ENCODE measurements around the gene ADAMTS3. TPM values are rescaled to one million over a fixed set of nuclear protein-coding genes. Genes with fewer than 3 reads are reported as not detected.

Gene ADAMTS3
- polyA plus RNA-seq, 1 donor from 2014 or later: 0.20 TPM

GRCh38 chr4:72348701-72349100 lies 220.3 kb downstream of the ADAMTS3 start:
- no peaks in the 10 kb centered on the region for H3K36me3 ChIP-seq (ENCODE audit: insufficient read depth, low read length)
- TF ChIP-seq RAD21 (conservative IDR thresholded peaks at IDR 0.05) (no peak), REST (IDR thresholded peaks at IDR 0.05; ENCODE audit: borderline replicate concordance) (no peak), EP300 (conservative IDR thresholded peaks at IDR 0.05; ENCODE audit: poor library complexity, severe bottlenecking) (no peak)
- no peaks in the 10 kb centered on the region for H3K9me3 ChIP-seq (ENCODE audit: low read length)
- no peaks in the 10 kb centered on the region for H3K79me2 ChIP-seq (replicated peaks; ENCODE audit: insufficient read depth, low read length)
- H2AFZ ChIP-seq (ENCODE audit: low read depth, low read length): no peak overlapping the region
- no peak overlapping the region for H3K27ac ChIP-seq (ENCODE audit: low read length)
- no peak overlapping the region for H3K4me3 ChIP-seq (ENCODE audit: low read length)
- no peak overlapping the region for H3K9ac ChIP-seq (ENCODE audit: low read length)
- H3K27me3 ChIP-seq (ENCODE audit: insufficient read depth, low read depth, low read length): no peaks in the 10 kb centered on the region
- no peaks in the 10 kb centered on the region for H3K9me2 ChIP-seq (ENCODE audit: insufficient read depth, low read length)
- no peaks in the 10 kb centered on the region for H3F3A ChIP-seq (ENCODE audit: insufficient read depth, low read length, poor library complexity, severe bottlenecking)
- no peak overlapping the region for H3K4me2 ChIP-seq (ENCODE audit: low read length)
- H4K20me1 ChIP-seq (ENCODE audit: insufficient read depth): no peaks in the 10 kb centered on the region

- Histone ChIP-seq H3K4me3 (ENCODE audit: low read length) (no peak overlapping the region), H3K9ac (ENCODE audit: low read length) (no peak overlapping the region), H2AFZ (ENCODE audit: low read depth, low read length) (no peak overlapping the region), H3F3A (ENCODE audit: insufficient read depth, low read length, poor library complexity, severe bottlenecking) (no peaks in the 10 kb centered on the region), H3K27ac (ENCODE audit: low read length) (no peak overlapping the region), H4K20me1 (ENCODE audit: insufficient read depth) (no peaks in the 10 kb centered on the region), H3K4me2 (ENCODE audit: low read length) (no peak overlapping the region), H3K79me2 (replicated peaks; ENCODE audit: insufficient read depth, low read length) (no peaks in the 10 kb centered on the region), H3K9me2 (ENCODE audit: insufficient read depth, low read length) (no peaks in the 10 kb centered on the region), H3K27me3 (ENCODE audit: insufficient read depth, low read depth, low read length) (no peaks in the 10 kb centered on the region), H3K36me3 (ENCODE audit: insufficient read depth, low read length) (no peaks in the 10 kb centered on the region), H3K9me3 (ENCODE audit: low read length) (no peaks in the 10 kb centered on the region)
- no peak for TF ChIP-seq EP300 (conservative IDR thresholded peaks at IDR 0.05; ENCODE audit: poor library complexity, severe bottlenecking)
- no peak for TF ChIP-seq TAF1 (IDR thresholded peaks at IDR 0.05; ENCODE audit: low read depth)
- no peak for TF ChIP-seq CTCF (IDR thresholded peaks at IDR 0.05; ENCODE audit: poor library complexity, severe bottlenecking)
- TF ChIP-seq POLR2AphosphoS5 (IDR thresholded peaks at IDR 0.05): no peak
- no peak for TF ChIP-seq EZH2 (IDR thresholded peaks at IDR 0.05; ENCODE audit: borderline replicate concordance, insufficient read depth, low read length, poor library complexity, severe bottlenecking)
- TF ChIP-seq SMC3 (conservative IDR thresholded peaks at IDR 0.05; ENCODE audit: poor library complexity): no peak
- no peak for TF ChIP-seq RAD21 (conservative IDR thresholded peaks at IDR 0.05)
- TF ChIP-seq MXI1 (conservative IDR thresholded peaks at IDR 0.05; ENCODE audit: poor library complexity, severe bottlenecking): no peak
- TF ChIP-seq REST (IDR thresholded peaks at IDR 0.05; ENCODE audit: borderline replicate concordance): no peak
Measured at GRCh38 chr4:72344418-72344817, 224.6 kb downstream of the ADAMTS3 start.
